Endothelial cell (in vitro differentiated cells): ENCODE data around the gene MAP6. TPM values are rescaled to one million over a fixed set of nuclear protein-coding genes. Genes with fewer than 3 reads are reported as not detected.
A peak's percentile ranks its signal among the peaks of the same experiment; 100 is the strongest.

Experiments used
- DNase-seq: peaks from one replicate; pipeline ENCODE4 v3.0.0; 2021; ENCODE audit warnings: low spot score
- H3K27ac Mint-ChIP-seq: one replicate; pipeline ENCODE4 v1.8.0; 2021; ENCODE audit warnings: mixed read lengths, inconsistent platforms; ENCODE audit not compliant: unreplicated experiment
- H3K27me3 Mint-ChIP-seq: one replicate; pipeline ENCODE4 v1.8.0; 2021; ENCODE audit warnings: mild to moderate bottlenecking, moderate library complexity, mixed read lengths, inconsistent platforms; ENCODE audit not compliant: unreplicated experiment
- H3K36me3 Mint-ChIP-seq: one replicate; pipeline ENCODE4 v1.8.0; 2021; ENCODE audit warnings: mild to moderate bottlenecking, low read depth, mixed read lengths, inconsistent platforms; ENCODE audit not compliant: unreplicated experiment
- H3K4me1 Mint-ChIP-seq: one replicate; pipeline ENCODE4 v1.8.0; 2021; ENCODE audit warnings: mild to moderate bottlenecking, mixed read lengths, inconsistent platforms; ENCODE audit not compliant: unreplicated experiment
- H3K4me3 Mint-ChIP-seq: one replicate; pipeline ENCODE4 v1.8.0; 2021; ENCODE audit warnings: mild to moderate bottlenecking, mixed read lengths, inconsistent platforms; ENCODE audit not compliant: unreplicated experiment
- H3K9me3 Mint-ChIP-seq: one replicate; pipeline ENCODE4 v1.8.0; 2021; ENCODE audit warnings: mixed read lengths, inconsistent platforms; ENCODE audit not compliant: unreplicated experiment
- total RNA-seq: library from RNA; stranded (reverse); fragmentation: NEBNext Ultra II Directional; extraction: Animal tissue kit (Norgen Biotek cat#: 25700); gene quantifications from one replicate; pipeline ENCODE4 v1.2.1, GENCODE V29; 2021; ENCODE audit not compliant: unreplicated experiment
- TF ChIP-seq, protein P1 (sequence below): fragments of 200-600 bp; sonication (generic); IDR thresholded peaks from one replicate; pipeline ENCODE4 v1.5.0; 2021; ENCODE audit warnings: antibody characterized with exemption; ENCODE audit not compliant: unreplicated experiment

MAP6 gene
- total RNA-seq, 1 donor from 2014 or later: 0.26 TPM

DNA sequence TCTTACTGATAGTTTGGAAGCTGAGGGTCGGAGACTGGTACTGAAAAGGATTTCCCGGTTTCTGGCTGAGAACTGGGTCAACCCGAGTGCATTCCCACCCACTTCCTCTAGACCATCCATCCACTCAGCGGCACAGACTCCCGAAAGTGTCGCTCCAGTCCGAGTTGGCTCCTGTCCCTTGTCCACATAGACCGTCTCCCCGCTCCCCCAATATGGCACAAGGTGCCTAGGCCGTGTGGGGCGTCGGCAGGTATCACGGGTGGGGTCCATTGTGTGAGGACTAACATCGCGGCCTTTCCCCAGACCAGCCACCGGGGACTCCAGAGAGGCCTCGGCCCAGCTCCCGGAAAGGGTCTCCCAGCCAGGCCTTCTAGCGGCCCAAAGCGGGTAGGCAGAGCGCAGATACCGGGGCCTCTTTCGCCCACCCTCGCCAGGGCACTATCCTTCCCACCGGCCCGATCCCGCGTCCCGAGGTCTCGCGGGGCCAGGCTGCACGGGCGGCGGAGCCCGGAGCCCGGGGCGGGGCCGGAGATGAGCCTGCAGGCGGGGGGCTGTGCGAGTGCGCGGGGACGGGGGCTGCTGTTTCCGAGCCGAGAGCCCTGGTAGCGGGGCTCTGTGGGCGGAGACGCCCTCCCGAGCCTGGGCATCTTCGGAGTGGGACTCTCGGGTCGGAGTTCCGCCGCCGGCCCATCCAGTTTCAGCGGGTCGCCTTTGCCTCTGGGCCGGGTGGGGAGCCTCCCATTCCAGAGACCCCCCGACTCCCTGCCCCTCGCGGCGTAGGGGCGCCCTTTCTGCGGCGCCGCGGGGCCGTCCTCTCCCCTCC, 85.7 kb downstream of the MAP6 start:
- peak; percentile 88 for DNase-seq
- peak overlapping the region; percentile 100 for H3K27ac Mint-ChIP-seq
- TF ChIP-seq, protein P1, sequence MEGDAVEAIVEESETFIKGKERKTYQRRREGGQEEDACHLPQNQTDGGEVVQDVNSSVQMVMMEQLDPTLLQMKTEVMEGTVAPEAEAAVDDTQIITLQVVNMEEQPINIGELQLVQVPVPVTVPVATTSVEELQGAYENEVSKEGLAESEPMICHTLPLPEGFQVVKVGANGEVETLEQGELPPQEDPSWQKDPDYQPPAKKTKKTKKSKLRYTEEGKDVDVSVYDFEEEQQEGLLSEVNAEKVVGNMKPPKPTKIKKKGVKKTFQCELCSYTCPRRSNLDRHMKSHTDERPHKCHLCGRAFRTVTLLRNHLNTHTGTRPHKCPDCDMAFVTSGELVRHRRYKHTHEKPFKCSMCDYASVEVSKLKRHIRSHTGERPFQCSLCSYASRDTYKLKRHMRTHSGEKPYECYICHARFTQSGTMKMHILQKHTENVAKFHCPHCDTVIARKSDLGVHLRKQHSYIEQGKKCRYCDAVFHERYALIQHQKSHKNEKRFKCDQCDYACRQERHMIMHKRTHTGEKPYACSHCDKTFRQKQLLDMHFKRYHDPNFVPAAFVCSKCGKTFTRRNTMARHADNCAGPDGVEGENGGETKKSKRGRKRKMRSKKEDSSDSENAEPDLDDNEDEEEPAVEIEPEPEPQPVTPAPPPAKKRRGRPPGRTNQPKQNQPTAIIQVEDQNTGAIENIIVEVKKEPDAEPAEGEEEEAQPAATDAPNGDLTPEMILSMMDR: peak; percentile 29
- peak overlapping the region; percentile 90 for H3K4me3 Mint-ChIP-seq
- H3K36me3 Mint-ChIP-seq: peaks cover 6% of the 10 kb centered on the region
- peaks cover 36% of the 10 kb centered on the region for H3K4me1 Mint-ChIP-seq
- H3K9me3 Mint-ChIP-seq: no peaks in the 10 kb centered on the region
- H3K27me3 Mint-ChIP-seq: peaks cover 12% of the 10 kb centered on the region

- peaks cover 38% of the 10 kb centered on the region for H3K4me1 Mint-ChIP-seq
- H3K27ac Mint-ChIP-seq: peak overlapping the region; percentile 100
- peak; percentile 23 for DNase-seq
- H3K9me3 Mint-ChIP-seq: no peaks in the 10 kb centered on the region
- peaks cover 12% of the 10 kb centered on the region for H3K27me3 Mint-ChIP-seq
- TF ChIP-seq, protein P1: no peak
- H3K36me3 Mint-ChIP-seq: peaks cover 6% of the 10 kb centered on the region
- peak overlapping the region; percentile 90 for H3K4me3 Mint-ChIP-seq
These were observed 86.3 kb downstream of the MAP6 start for GRCh38 chr11:75582506-75582894.

DNA sequence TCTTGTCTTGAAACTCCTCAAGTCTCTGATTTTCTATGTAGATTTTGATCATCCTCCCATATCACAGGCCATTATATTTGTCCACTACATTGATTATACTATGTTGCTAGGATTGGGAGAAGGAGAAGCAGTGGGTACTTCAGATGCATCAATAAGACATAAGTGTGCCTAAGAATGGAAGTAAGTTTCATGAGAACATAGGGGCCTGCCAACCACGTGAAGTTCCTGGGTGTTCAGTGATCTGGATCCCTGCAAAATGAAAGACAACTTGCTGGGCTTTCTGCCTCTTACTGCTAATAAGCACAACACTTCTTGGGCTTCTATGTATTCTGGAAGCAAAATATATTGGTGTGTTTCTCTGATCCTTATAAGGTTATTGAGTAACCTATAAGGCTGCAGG, 89.0 kb downstream of the MAP6 start:
- H3K27me3 Mint-ChIP-seq: peaks cover 12% of the 10 kb centered on the region
- H3K36me3 Mint-ChIP-seq: peaks cover 6% of the 10 kb centered on the region
- no peaks in the 10 kb centered on the region for H3K9me3 Mint-ChIP-seq
- no peak overlapping the region for H3K4me3 Mint-ChIP-seq
- H3K27ac Mint-ChIP-seq: no peak overlapping the region
- peaks cover 42% of the 10 kb centered on the region for H3K4me1 Mint-ChIP-seq
- TF ChIP-seq, protein P1: no peak
- DNase-seq: no peak

DNA sequence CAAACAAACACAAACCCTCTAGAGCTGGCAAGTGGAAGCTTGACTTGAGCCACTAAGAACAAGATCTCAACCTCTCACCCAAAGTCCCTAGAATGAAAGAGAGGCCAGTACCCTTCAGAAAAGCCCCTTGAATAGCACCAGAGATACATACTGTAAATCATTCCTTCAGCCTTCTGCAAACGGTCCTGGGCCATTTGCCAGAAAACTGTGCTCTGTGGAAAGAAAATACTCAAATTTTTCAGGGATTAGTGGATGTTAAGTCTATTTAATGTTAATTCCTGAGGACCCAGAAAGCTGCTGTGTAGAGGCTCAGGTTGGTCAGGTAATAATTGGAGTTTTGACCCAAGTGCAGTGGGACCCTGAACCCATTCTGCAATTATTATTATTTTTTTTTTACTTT, 89.9 kb downstream of the MAP6 start:
- TF ChIP-seq, protein P1: no peak
- peaks cover 10% of the 10 kb centered on the region for H3K36me3 Mint-ChIP-seq
- H3K27ac Mint-ChIP-seq: no peak overlapping the region
- peaks cover 39% of the 10 kb centered on the region for H3K4me1 Mint-ChIP-seq
- H3K4me3 Mint-ChIP-seq: no peak overlapping the region
- peaks cover 7% of the 10 kb centered on the region for H3K27me3 Mint-ChIP-seq
- no peaks in the 10 kb centered on the region for H3K9me3 Mint-ChIP-seq
- DNase-seq: no peak

DNA sequence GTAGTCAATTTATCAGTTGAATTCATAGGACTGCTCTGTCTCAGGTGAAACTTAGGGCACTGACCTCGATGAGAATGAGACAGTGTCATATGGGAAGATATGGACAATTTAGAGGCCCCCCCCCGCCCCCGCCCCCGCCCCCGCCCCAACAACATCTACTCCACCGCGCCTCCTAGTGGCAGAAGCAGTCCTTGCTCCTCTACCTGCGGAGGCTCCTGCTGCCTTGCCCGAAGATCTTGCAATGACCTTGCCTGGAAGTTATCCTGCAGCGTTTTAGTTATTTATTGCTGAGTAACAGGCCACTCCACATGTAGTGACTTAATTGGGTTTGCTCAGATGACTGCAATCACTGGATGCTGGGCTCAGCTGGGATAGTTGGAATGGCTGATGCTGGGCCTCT, 91.6 kb downstream of the MAP6 start:
- Mint-ChIP-seq H3K27ac (no peak overlapping the region), H3K4me1 (peaks cover 30% of the 10 kb centered on the region), H3K36me3 (peaks cover 26% of the 10 kb centered on the region), H3K9me3 (no peaks in the 10 kb centered on the region), H3K4me3 (no peak overlapping the region), H3K27me3 (peaks cover 7% of the 10 kb centered on the region)
- TF ChIP-seq, protein P1: peak; percentile 68
- DNase-seq: peak; percentile 50
